HepG2 (cell line): ENCODE measurements around the gene GPR137. TPM values are rescaled to one million over a fixed set of nuclear protein-coding genes. Genes with fewer than 3 reads are reported as not detected.
A peak's percentile ranks its signal among the peaks of the same experiment; 100 is the strongest.

Source experiments
- CBX2 ChIP-seq, 2 experiments: fragments of 200-600 bp in 1 of 2; sonication (generic); formaldehyde crosslinking in 1 of 2; IDR thresholded peaks; 2 replicates each; pipeline versions ENCODE4 v1.7.0 to v1.8.1; 2018 to 2022; ENCODE audit warnings: low read depth in 2 of 2, low read length in 1 of 2, mild to moderate bottlenecking in 1 of 2, missing genetic modification reagents in 1 of 2
- DMAP1 ChIP-seq: IDR thresholded peaks from 2 replicates; pipeline ENCODE4 v1.6.1; 2016
- ELF3 ChIP-seq: IDR thresholded peaks from 2 replicates; pipeline ENCODE4 v1.6.1; 2016; ENCODE audit warnings: missing genetic modification reagents, missing compliant biosample characterization
- FOXK2 ChIP-seq: fragments of 450-650 bp; IDR thresholded peaks from 2 replicates; pipeline ENCODE4 v1.6.1; 2016
- MIXL1 ChIP-seq: IDR thresholded peaks from 2 replicates; pipeline ENCODE4 v1.6.1; 2016
- THYN1 ChIP-seq: sonication (generic); formaldehyde crosslinking; IDR thresholded peaks from 2 replicates; pipeline ENCODE4 v1.8.1; 2023; ENCODE audit warnings: low read depth, mild to moderate bottlenecking, moderate library complexity, missing genetic modification reagents, borderline replicate concordance
- YEATS2 ChIP-seq: sonication (generic); formaldehyde crosslinking; IDR thresholded peaks from 2 replicates; pipeline ENCODE4 v1.4.0; 2020; ENCODE audit warnings: missing genetic modification reagents, borderline replicate concordance
- ZBTB21 ChIP-seq: sonication (generic); formaldehyde crosslinking; IDR thresholded peaks from 2 replicates; pipeline ENCODE4 v1.4.0; 2020; ENCODE audit warnings: missing genetic modification reagents
- ZNF256 ChIP-seq: sonication (generic); formaldehyde crosslinking; conservative IDR thresholded peaks from 2 replicates; pipeline ENCODE4 v1.4.0; 2020; ENCODE audit warnings: missing genetic modification reagents
- ZNF558 ChIP-seq: sonication (generic); formaldehyde crosslinking; IDR thresholded peaks from 2 replicates; pipeline ENCODE4 v1.9.0; 2022; ENCODE audit warnings: mild to moderate bottlenecking, missing genetic modification reagents, borderline replicate concordance
- ZNF770 ChIP-seq: sonication (generic); formaldehyde crosslinking; IDR thresholded peaks from 2 replicates; pipeline ENCODE4 v1.5.0; 2020; ENCODE audit warnings: mild to moderate bottlenecking, missing genetic modification reagents
- ZNF773 ChIP-seq: sonication (generic); formaldehyde crosslinking; IDR thresholded peaks from 2 replicates; pipeline ENCODE4 v1.4.0; 2020; ENCODE audit warnings: missing genetic modification reagents, borderline replicate concordance
- ZNF891 ChIP-seq: sonication (generic); formaldehyde crosslinking; IDR thresholded peaks from 2 replicates; pipeline ENCODE4 v1.5.0; 2020; ENCODE audit warnings: mild to moderate bottlenecking, missing genetic modification reagents
- ZZZ3 ChIP-seq: sonication (generic); formaldehyde crosslinking; IDR thresholded peaks from 2 replicates; pipeline ENCODE4 v1.4.0; 2020; ENCODE audit warnings: missing genetic modification reagents, mild to moderate bottlenecking, borderline replicate concordance
- polyA plus RNA-seq, 8 experiments: library from polyadenylated mRNA; depleted of rRNA in 3 of 8; stranded (reverse) in 7 of 8; unstranded in 1 of 8; fragments of >200 nt; fragmentation: Illumina TruSeq in 4 of 8; extraction: Trizol in 4 of 8; gene quantifications; 2 replicates each; pipeline versions ENCODE4 v1.2.1 to v1.2.3, GENCODE V29; 2011 to 2016; ENCODE audit warnings: low read depth in 4 of 8, missing spikeins in 1 of 8, mixed read lengths in 1 of 8; ENCODE audit not compliant: insufficient read depth in 1 of 8
- total RNA-seq, 5 experiments: library from RNA; depleted of rRNA; stranded (reverse); fragments of >200 nt; fragmentation: Illumina TruSeq; extraction: Trizol; gene quantifications; 2 replicates each; pipeline ENCODE4 v1.2.3, GENCODE V29; 2016; ENCODE audit warnings: low read depth in 1 of 5
- TF ChIP-seq, protein P1 (sequence below): sonication (generic); formaldehyde crosslinking; IDR thresholded peaks from 2 replicates; pipeline ENCODE4 v1.4.0; 2020; ENCODE audit warnings: missing genetic modification reagents
- TF ChIP-seq, protein P2 (sequence below): sonication (generic); formaldehyde crosslinking; IDR thresholded peaks from 2 replicates; pipeline ENCODE4 v1.5.1; 2020; ENCODE audit warnings: mild to moderate bottlenecking, missing genetic modification reagents, borderline replicate concordance

Gene GPR137
- total and polyA plus RNA-seq, 2 of the 13 experiments (the other 11 are each of a cell fraction or from before 2014, with no cell fraction given): 8.5 to 13.2 TPM

- TF ChIP-seq THYN1 (CRISPR knock-in tag) (no peak), DMAP1 (peak; percentile 64; the same call in 1 of the 2 replicates), ZZZ3 (no peak), FOXK2 (no peak), ZBTB21 (CRISPR knock-in tag) (no peak), ZNF891 (CRISPR knock-in tag) (no peak), ZNF558 (no peak), ZNF256 (CRISPR knock-in tag) (no peak), ELF3 (CRISPR knock-in tag) (peak; percentile 85), ZNF773 (CRISPR knock-in tag) (no peak), CBX2 (IDR thresholded peaks at IDR 0.05; ENCODE audit: low read depth, low read length) (no peak), CBX2 (CRISPR knock-in tag; IDR thresholded peaks at IDR 0.05; ENCODE audit: low read depth) (no peak), YEATS2 (CRISPR knock-in tag) (no peak), ZNF770 (CRISPR knock-in tag) (no peak), MIXL1 (CRISPR knock-in tag) (peak; percentile 20; the same call in 1 of the 2 replicates)
- TF ChIP-seq, protein P1, sequence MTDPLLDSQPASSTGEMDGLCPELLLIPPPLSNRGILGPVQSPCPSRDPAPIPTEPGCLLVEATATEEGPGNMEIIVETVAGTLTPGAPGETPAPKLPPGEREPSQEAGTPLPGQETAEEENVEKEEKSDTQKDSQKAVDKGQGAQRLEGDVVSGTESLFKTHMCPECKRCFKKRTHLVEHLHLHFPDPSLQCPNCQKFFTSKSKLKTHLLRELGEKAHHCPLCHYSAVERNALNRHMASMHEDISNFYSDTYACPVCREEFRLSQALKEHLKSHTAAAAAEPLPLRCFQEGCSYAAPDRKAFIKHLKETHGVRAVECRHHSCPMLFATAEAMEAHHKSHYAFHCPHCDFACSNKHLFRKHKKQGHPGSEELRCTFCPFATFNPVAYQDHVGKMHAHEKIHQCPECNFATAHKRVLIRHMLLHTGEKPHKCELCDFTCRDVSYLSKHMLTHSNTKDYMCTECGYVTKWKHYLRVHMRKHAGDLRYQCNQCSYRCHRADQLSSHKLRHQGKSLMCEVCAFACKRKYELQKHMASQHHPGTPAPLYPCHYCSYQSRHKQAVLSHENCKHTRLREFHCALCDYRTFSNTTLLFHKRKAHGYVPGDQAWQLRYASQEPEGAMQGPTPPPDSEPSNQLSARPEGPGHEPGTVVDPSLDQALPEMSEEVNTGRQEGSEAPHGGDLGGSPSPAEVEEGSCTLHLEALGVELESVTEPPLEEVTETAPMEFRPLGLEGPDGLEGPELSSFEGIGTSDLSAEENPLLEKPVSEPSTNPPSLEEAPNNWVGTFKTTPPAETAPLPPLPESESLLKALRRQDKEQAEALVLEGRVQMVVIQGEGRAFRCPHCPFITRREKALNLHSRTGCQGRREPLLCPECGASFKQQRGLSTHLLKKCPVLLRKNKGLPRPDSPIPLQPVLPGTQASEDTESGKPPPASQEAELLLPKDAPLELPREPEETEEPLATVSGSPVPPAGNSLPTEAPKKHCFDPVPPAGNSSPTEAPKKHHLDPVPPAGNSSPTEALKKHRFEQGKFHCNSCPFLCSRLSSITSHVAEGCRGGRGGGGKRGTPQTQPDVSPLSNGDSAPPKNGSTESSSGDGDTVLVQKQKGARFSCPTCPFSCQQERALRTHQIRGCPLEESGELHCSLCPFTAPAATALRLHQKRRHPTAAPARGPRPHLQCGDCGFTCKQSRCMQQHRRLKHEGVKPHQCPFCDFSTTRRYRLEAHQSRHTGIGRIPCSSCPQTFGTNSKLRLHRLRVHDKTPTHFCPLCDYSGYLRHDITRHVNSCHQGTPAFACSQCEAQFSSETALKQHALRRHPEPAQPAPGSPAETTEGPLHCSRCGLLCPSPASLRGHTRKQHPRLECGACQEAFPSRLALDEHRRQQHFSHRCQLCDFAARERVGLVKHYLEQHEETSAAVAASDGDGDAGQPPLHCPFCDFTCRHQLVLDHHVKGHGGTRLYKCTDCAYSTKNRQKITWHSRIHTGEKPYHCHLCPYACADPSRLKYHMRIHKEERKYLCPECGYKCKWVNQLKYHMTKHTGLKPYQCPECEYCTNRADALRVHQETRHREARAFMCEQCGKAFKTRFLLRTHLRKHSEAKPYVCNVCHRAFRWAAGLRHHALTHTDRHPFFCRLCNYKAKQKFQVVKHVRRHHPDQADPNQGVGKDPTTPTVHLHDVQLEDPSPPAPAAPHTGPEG: no peak
- TF ChIP-seq, protein P2, sequence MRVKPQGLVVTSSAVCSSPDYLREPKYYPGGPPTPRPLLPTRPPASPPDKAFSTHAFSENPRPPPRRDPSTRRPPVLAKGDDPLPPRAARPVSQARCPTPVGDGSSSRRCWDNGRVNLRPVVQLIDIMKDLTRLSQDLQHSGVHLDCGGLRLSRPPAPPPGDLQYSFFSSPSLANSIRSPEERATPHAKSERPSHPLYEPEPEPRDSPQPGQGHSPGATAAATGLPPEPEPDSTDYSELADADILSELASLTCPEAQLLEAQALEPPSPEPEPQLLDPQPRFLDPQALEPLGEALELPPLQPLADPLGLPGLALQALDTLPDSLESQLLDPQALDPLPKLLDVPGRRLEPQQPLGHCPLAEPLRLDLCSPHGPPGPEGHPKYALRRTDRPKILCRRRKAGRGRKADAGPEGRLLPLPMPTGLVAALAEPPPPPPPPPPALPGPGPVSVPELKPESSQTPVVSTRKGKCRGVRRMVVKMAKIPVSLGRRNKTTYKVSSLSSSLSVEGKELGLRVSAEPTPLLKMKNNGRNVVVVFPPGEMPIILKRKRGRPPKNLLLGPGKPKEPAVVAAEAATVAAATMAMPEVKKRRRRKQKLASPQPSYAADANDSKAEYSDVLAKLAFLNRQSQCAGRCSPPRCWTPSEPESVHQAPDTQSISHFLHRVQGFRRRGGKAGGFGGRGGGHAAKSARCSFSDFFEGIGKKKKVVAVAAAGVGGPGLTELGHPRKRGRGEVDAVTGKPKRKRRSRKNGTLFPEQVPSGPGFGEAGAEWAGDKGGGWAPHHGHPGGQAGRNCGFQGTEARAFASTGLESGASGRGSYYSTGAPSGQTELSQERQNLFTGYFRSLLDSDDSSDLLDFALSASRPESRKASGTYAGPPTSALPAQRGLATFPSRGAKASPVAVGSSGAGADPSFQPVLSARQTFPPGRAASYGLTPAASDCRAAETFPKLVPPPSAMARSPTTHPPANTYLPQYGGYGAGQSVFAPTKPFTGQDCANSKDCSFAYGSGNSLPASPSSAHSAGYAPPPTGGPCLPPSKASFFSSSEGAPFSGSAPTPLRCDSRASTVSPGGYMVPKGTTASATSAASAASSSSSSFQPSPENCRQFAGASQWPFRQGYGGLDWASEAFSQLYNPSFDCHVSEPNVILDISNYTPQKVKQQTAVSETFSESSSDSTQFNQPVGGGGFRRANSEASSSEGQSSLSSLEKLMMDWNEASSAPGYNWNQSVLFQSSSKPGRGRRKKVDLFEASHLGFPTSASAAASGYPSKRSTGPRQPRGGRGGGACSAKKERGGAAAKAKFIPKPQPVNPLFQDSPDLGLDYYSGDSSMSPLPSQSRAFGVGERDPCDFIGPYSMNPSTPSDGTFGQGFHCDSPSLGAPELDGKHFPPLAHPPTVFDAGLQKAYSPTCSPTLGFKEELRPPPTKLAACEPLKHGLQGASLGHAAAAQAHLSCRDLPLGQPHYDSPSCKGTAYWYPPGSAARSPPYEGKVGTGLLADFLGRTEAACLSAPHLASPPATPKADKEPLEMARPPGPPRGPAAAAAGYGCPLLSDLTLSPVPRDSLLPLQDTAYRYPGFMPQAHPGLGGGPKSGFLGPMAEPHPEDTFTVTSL (CRISPR knock-in tag): no peak
Observed at GRCh38 chr11:64237484-64237951, 48.1 kb upstream of the GPR137 start (continued).
